ENCODE data around the gene BTBD2. TPM values are rescaled to one million over a fixed set of nuclear protein-coding genes. Genes with fewer than 3 reads are reported as not detected.

BTBD2 gene
- total RNA-seq, 6 experiments from 2014 or later: 74.1 to 95.6 (median 84.7) TPM

DNA sequence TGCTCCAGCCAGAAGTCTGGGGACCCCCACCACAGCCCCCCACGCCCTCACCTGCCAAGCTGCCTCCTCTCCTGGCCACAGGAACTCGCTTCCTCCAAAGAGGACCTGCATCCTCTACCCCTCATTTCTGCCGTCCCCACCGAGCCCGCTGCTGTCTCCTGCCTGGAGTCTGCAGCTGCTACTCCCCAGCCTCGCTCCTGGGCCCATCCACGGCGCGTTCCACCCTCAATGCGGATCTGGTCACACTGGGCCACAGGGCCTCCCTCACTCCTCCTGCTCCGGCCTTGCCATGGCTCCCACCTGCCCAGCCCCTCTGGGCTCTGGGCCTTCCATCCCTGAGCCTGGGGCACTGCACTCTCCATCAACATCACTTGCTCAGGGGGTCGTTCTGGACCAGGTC lies 4.3 kb downstream of the BTBD2 start:
- H3K4me3 Mint-ChIP-seq: no peak overlapping the region
- H3K27ac Mint-ChIP-seq: no peak overlapping the region
- peaks cover 8% of the 10 kb centered on the region; the same call in 1 of the 2 replicates for H3K36me3 Mint-ChIP-seq (ENCODE audit: low read depth)
- H3K4me1 Mint-ChIP-seq (ENCODE audit: low read depth): no peaks in the 10 kb centered on the region
- DNase-seq: no peak
- H3K27me3 Mint-ChIP-seq (ENCODE audit: insufficient read depth): peaks cover 3% of the 10 kb centered on the region; the same call in 1 of the 2 replicates
- H3K9me3 Mint-ChIP-seq: no peaks in the 10 kb centered on the region
- TF ChIP-seq, protein P1, sequence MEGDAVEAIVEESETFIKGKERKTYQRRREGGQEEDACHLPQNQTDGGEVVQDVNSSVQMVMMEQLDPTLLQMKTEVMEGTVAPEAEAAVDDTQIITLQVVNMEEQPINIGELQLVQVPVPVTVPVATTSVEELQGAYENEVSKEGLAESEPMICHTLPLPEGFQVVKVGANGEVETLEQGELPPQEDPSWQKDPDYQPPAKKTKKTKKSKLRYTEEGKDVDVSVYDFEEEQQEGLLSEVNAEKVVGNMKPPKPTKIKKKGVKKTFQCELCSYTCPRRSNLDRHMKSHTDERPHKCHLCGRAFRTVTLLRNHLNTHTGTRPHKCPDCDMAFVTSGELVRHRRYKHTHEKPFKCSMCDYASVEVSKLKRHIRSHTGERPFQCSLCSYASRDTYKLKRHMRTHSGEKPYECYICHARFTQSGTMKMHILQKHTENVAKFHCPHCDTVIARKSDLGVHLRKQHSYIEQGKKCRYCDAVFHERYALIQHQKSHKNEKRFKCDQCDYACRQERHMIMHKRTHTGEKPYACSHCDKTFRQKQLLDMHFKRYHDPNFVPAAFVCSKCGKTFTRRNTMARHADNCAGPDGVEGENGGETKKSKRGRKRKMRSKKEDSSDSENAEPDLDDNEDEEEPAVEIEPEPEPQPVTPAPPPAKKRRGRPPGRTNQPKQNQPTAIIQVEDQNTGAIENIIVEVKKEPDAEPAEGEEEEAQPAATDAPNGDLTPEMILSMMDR (IDR thresholded peaks at IDR 0.05): no peak

DNA sequence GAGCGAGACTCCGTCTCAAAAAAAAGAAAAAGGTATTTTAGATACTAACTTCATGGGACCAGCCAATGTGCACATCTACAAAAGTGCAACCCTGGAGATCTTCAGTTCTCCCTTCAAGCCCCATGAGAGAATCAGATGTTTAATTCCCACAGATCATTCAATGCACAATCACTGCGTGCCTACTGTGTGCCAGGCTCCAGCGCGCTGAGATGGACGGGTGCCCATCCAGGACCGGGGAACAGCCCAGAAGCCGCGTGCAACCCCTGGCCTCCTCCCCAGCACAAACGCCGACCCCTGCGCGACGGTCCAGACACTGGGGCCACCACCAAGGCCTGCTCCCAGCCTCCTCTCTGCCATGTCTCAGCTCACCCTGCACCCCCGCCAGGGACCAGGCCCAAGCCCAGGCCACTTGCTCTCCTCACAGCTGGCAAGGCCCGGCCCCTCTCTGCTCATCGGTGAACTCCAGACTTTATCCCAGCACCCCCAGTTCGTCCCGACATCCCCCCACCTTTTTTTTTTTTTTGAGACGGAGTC lies 5.3 kb downstream of the BTBD2 start:
- Mint-ChIP-seq H3K4me3 (no peak overlapping the region), H3K27ac (no peak overlapping the region), H3K4me1 (ENCODE audit: low read depth) (no peaks in the 10 kb centered on the region), H3K9me3 (no peaks in the 10 kb centered on the region), H3K27me3 (ENCODE audit: insufficient read depth) (peaks cover 3% of the 10 kb centered on the region; the same call in 1 of the 2 replicates), H3K36me3 (ENCODE audit: low read depth) (peaks cover 8% of the 10 kb centered on the region; the same call in 1 of the 2 replicates)
- TF ChIP-seq, protein P1 (IDR thresholded peaks at IDR 0.05): no peak
- DNase-seq: no peak

DNA sequence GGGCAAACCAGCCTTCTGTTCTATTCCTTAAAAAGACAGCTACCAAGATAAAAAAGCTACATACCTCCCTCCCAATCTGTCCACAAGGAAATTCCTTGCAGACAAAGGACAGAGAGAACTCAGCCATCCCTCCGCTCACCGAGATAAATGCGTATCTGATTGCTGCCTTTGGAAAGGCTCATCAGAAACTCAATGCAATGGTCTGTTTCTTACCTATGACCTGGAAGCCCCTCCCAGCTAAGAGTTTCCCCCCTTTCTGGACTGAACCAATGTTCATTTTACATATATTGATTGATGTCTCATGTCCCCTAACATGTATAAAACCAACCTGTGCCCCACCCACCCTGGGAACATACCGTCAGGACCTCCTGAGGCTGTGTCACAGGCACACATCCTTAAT lies 11.6 kb downstream of the BTBD2 start:
- TF ChIP-seq, protein P1 (IDR thresholded peaks at IDR 0.05): no peak
- Mint-ChIP-seq H3K27me3 (ENCODE audit: insufficient read depth) (no peaks in the 10 kb centered on the region), H3K27ac (no peak overlapping the region), H3K4me3 (no peak overlapping the region), H3K9me3 (no peaks in the 10 kb centered on the region), H3K4me1 (ENCODE audit: low read depth) (no peaks in the 10 kb centered on the region), H3K36me3 (ENCODE audit: low read depth) (peaks cover 9% of the 10 kb centered on the region; the same call in 1 of the 2 replicates)
- DNase-seq: no peak

DNA sequence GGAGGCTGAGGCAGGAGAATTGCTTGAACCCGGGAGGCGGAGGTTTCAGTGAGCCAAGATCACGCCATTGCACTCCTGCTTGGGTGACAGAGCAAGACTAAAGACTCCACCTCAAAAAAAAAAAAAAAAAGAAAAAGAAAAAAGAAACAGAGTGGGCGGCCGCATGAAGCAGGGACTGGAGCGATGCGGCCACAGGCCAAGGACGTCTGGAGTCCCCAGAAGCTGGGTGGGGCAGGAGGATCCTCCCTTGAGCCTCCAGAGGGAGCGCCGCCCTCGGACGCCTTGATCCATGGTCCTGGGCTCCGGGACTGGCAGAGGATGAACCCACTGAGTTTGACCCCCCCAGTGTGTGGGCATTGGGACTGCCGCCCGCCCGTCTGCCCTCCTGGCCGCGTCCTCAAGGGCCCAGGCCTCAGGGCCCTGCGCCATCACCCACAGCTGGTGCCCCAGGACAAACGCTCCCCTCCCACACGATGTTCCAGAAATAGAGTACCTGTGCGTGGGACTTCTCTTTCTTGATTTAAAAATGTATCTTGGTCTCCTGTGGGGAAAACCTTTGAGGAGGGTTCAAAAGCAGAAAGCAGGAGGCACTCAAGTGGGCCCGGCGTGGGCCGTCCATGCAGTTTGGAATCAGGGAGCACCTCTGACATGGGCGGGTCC lies 15.5 kb downstream of the BTBD2 start:
- no peak overlapping the region for H3K4me3 Mint-ChIP-seq
- no peaks in the 10 kb centered on the region for H3K27me3 Mint-ChIP-seq (ENCODE audit: insufficient read depth)
- TF ChIP-seq, protein P1 (IDR thresholded peaks at IDR 0.05): no peak
- peaks cover 27% of the 10 kb centered on the region for H3K36me3 Mint-ChIP-seq (ENCODE audit: low read depth)
- H3K9me3 Mint-ChIP-seq: no peaks in the 10 kb centered on the region
- DNase-seq: no peak
- no peak overlapping the region for H3K27ac Mint-ChIP-seq
- H3K4me1 Mint-ChIP-seq (ENCODE audit: low read depth): no peaks in the 10 kb centered on the region

DNA sequence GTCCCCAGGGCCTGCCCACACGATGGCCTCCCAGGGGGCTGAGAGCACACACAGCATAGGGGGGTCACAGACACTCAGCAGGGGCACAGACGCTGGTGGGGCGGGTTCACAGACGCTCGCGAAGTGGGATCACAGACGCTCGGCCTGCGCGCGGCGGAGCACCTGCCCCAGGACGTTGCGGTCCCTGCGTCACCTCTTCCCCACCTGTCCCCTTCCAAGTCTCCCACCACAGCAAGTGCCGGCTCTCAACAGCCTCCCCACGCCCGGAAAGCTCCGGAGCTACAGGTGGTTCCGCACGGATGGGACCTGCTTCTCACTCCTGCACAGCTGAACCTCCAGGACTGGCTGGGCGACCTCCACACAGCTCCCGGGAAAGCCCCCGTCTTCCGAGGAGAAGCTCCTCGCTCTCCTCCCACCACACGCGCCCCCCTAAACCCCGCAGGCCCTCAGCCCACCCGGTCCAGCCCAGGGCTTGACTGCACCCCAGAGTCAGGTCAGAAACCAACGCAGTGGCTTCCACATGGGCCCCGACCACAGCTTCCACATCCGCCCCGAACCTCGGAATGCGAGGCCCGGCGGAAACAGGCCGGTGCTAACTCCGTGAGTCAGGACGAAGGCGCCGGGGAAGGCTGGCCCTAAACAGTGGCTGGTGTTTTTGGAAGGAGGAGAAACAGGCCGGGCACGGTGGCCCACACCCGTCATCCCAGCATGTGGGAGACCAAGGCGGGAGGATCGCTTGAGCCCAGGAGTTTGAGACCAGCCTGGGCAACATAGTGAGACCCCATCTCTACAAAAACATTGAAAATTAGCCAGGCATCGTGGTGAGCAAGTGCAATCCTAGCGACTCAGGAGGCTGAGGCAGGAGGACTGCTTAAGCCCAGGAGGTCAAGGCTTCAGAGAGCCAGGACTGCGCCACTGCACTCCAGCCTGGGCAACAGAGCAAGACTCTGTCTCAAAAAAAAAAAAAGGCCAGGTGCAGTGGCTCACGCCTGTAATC lies 16.5 kb downstream of the BTBD2 start:
- H3K36me3 Mint-ChIP-seq (ENCODE audit: low read depth): peaks cover 27% of the 10 kb centered on the region
- no peaks in the 10 kb centered on the region for H3K4me1 Mint-ChIP-seq (ENCODE audit: low read depth)
- TF ChIP-seq, protein P1 (IDR thresholded peaks at IDR 0.05): no peak
- no peaks in the 10 kb centered on the region for H3K27me3 Mint-ChIP-seq (ENCODE audit: insufficient read depth)
- H3K4me3 Mint-ChIP-seq: no peak overlapping the region
- DNase-seq: no peak
- H3K27ac Mint-ChIP-seq: no peak overlapping the region
- no peaks in the 10 kb centered on the region for H3K9me3 Mint-ChIP-seq

Measured in HFFc6 (cell line).